ENCODE data around the gene DIPK1C.

DIPK1C gene

GRCh38 chr18:74419761-74420160 is 37.3 kb downstream of the DIPK1C start:
- no peak for DNase-seq (ENCODE audit: low spot score)

- DNase-seq (ENCODE audit: low spot score): no peak
Measured at GRCh38 chr18:74418023-74418422, 39.1 kb downstream of the DIPK1C start.

- DNase-seq (ENCODE audit: low spot score): no peak
Measured at GRCh38 chr18:74416124-74416523, 41.0 kb downstream of the DIPK1C start.

- DNase-seq (ENCODE audit: low spot score): no peak
Measured at GRCh38 chr18:74414953-74415515, 42.1 kb downstream of the DIPK1C start.

GRCh38 chr18:74413836-74414235 is 43.3 kb downstream of the DIPK1C start:
- no peak for DNase-seq (ENCODE audit: low spot score)

- DNase-seq (ENCODE audit: low spot score): no peak
Measured at GRCh38 chr18:74412116-74412880, 44.8 kb downstream of the DIPK1C start.

GRCh38 chr18:74411475-74411874 is 45.6 kb downstream of the DIPK1C start:
- DNase-seq (ENCODE audit: low spot score): no peak

GRCh38 chr18:74410441-74410992 is 46.6 kb downstream of the DIPK1C start:
- DNase-seq (ENCODE audit: low spot score): no peak

- no peak for DNase-seq (ENCODE audit: low spot score)
Measured at GRCh38 chr18:74407888-74408287, 49.2 kb downstream of the DIPK1C start.

- no peak for DNase-seq (ENCODE audit: low spot score)
Measured at GRCh38 chr18:74402806-74403433, 54.2 kb downstream of the DIPK1C start.

- no peak for DNase-seq (ENCODE audit: low spot score)
Measured at GRCh38 chr18:74400813-74401212, 56.3 kb downstream of the DIPK1C start.

- no peak for DNase-seq (ENCODE audit: low spot score)
Measured at GRCh38 chr18:74399091-74399887, 57.8 kb downstream of the DIPK1C start.

GRCh38 chr18:74397572-74397971 is 59.5 kb downstream of the DIPK1C start:
- no peak for DNase-seq (ENCODE audit: low spot score)

- DNase-seq (ENCODE audit: low spot score): no peak
Measured at GRCh38 chr18:74396171-74397169, 60.6 kb downstream of the DIPK1C start.

- DNase-seq (ENCODE audit: low spot score): no peak
Measured at GRCh38 chr18:74395648-74396154, 61.4 kb downstream of the DIPK1C start.

GRCh38 chr18:74395006-74395405 is 62.1 kb downstream of the DIPK1C start:
- DNase-seq (ENCODE audit: low spot score): no peak

- no peak for DNase-seq (ENCODE audit: low spot score)
Measured at GRCh38 chr18:74392323-74392722, 64.8 kb downstream of the DIPK1C start.

GRCh38 chr18:74390900-74391299 is 66.2 kb downstream of the DIPK1C start:
- DNase-seq (ENCODE audit: low spot score): no peak

GRCh38 chr18:74389991-74390390 is 67.1 kb downstream of the DIPK1C start:
- DNase-seq (ENCODE audit: low spot score): no peak

- no peak for DNase-seq (ENCODE audit: low spot score)
Measured at GRCh38 chr18:74389171-74389927, 67.8 kb downstream of the DIPK1C start.

Data from AG08395 (cell line).